ENCODE measurements around the gene KIAA1755. TPM values are rescaled to one million over a fixed set of nuclear protein-coding genes. Genes with fewer than 3 reads are reported as not detected.
A peak's percentile ranks its signal among the peaks of the same experiment; 100 is the strongest.

Gene KIAA1755
- total and polyA plus RNA-seq, 9 of the 15 experiments (the other 6 are each of a cell fraction or from before 2014, with no cell fraction given) = not detected

- H3K36me3 ChIP-seq (ENCODE audit: control insufficient read depth, insufficient read depth, low read length) = no peaks in the 10 kb centered on the region
- ATAC-seq (no peak), FAIRE-seq (no peak), DNase-seq (ENCODE audit: extremely low read depth in 1 of 4, low spot score in 3 of 4) (no peak)
- CTCF ChIA-PET (ENCODE audit: low intra/inter-chr PET ratio) = no interaction called here
- no peak overlapping the region for H3K4me3 ChIP-seq
- no peaks in the 10 kb centered on the region for H3K79me2 ChIP-seq (ENCODE audit: control insufficient read depth, insufficient read depth, low read length)
- H3K27ac ChIP-seq (ENCODE audit: extremely low read depth, low read depth, low read length) = no peak overlapping the region
- no peaks in the 10 kb centered on the region; the same call in 1 of the 2 replicates for H4K20me1 ChIP-seq (replicated peaks; ENCODE audit: control insufficient read depth, insufficient read depth, low read length)
- POLR2A ChIA-PET = interaction anchor here (0.6 to 0.7 kb wide), 2 partner anchors 48 to 99 kb away, joined by 3 read pairs; no protein-coding TSS in a partner anchor
- H3K4me2 ChIP-seq (ENCODE audit: insufficient read depth, low read length) = no peak overlapping the region
- 0 out of 5 replicates have a peak, but pooled peaks cover 0 to 3% of the 10 kb centered on the region in 2 experiments for H3K4me1 ChIP-seq (replicated peaks in 1 of 2; ENCODE audit: control insufficient read depth in 2 of 2, insufficient read depth in 2 of 2, low read length in 2 of 2)
- in situ Hi-C loops (cut with MboI) (no loop called here), intact Hi-C loops (cut with micrococcal nuclease) (no loop called here)
- no peak overlapping the region for H3K9ac ChIP-seq (ENCODE audit: insufficient read depth in 1 of 2, low read depth in 2 of 2, low read length in 2 of 2)
- H3K27me3 ChIP-seq (ENCODE audit: control insufficient read depth in 2 of 2, insufficient read depth in 2 of 2, low read length in 2 of 2) = peaks cover 9 to 18% of the 10 kb centered on the region in 2 experiments; a peak in 4 of 5 replicates
- TF ChIP-seq SAFB (IDR thresholded peaks at IDR 0.05; ENCODE audit: borderline replicate concordance, low read depth, low read length) = no peak
- TF ChIP-seq NFIC (IDR thresholded peaks at IDR 0.05) = peak; percentile 47; the same call in 1 of the 2 replicates
- TF ChIP-seq RBM25 (IDR thresholded peaks at IDR 0.05; ENCODE audit: low read depth, low read length, severe bottlenecking) = peak; percentile 40
- TF ChIP-seq, protein P1, sequence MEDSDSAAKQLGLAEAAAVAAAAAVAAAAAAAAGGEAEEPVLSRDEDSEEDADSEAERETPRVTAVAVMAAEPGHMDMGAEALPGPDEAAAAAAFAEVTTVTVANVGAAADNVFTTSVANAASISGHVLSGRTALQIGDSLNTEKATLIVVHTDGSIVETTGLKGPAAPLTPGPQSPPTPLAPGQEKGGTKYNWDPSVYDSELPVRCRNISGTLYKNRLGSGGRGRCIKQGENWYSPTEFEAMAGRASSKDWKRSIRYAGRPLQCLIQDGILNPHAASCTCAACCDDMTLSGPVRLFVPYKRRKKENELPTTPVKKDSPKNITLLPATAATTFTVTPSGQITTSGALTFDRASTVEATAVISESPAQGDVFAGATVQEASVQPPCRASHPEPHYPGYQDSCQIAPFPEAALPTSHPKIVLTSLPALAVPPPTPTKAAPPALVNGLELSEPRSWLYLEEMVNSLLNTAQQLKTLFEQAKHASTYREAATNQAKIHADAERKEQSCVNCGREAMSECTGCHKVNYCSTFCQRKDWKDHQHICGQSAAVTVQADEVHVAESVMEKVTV (CRISPR knock-in tag; IDR thresholded peaks at IDR 0.05) = no peak
- TF ChIP-seq SUPT5H (IDR thresholded peaks at IDR 0.05) = no peak
- no peak for TF ChIP-seq CBFB (CRISPR knock-in tag; IDR thresholded peaks at IDR 0.05)
- no peak overlapping the region for H2AFZ ChIP-seq (ENCODE audit: low read depth, low read length)
- no TSS peak for BruUV-seq (replicated peaks)
- H3K9me1 ChIP-seq (ENCODE audit: control insufficient read depth, insufficient read depth, low read length) = no peaks in the 10 kb centered on the region
- H3K9me3 ChIP-seq (replicated peaks; ENCODE audit: control insufficient read depth, insufficient read depth, low read depth, low read length) = no peaks in the 10 kb centered on the region; the same call in 1 of the 2 replicates
- WGBS (ENCODE audit: insufficient coverage, low coverage, missing lambda C conversion rate) = 0% methylated on average over 4 of the region's 4 CpGs
Measured at GRCh38 chr20:38209054-38209675, 51.4 kb downstream of the KIAA1755 start.

Data from K562 (cell line).